ENCODE measurements around the gene COL16A1. TPM values are rescaled to one million over a fixed set of nuclear protein-coding genes. Genes with fewer than 3 reads are reported as not detected.

The COL16A1 gene
- polyA plus RNA-seq, 1 of the 3 experiments (the other 2 are of a cell fraction) = 10.4 TPM

DNA sequence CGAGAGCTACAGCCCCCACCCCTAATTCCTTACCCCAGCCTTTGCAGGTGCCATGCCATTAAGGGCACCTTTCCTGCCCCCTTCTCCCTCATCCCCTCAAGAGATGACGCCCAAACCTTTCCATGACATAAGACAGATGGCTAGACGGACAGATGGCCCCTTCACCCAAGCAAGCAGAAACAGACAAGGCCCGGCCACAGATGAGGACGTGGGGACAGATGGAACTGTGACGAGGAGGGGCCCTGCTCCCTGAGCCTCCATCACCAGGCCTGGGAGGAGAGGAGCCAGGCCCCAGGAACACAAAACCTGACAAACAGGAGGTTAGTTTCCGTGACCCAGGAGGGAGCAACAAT, 34.4 kb downstream of the COL16A1 start:
- peaks cover 18 to 43% of the 10 kb centered on the region in 2 experiments for H3K4me1 ChIP-seq (ENCODE audit: control insufficient read depth in 1 of 2, insufficient read depth in 2 of 2, low read depth in 1 of 2, low read length in 1 of 2)
- H2AFZ ChIP-seq (ENCODE audit: low read depth) = no peak overlapping the region
- no peaks in the 10 kb centered on the region for H4K20me1 ChIP-seq (ENCODE audit: insufficient read depth)
- H3K4me2 ChIP-seq = peak overlapping the region; percentile 56
- no peaks in the 10 kb centered on the region for H3K36me3 ChIP-seq (replicated peaks in 1 of 2; ENCODE audit: control insufficient read depth in 1 of 2, insufficient read depth in 2 of 2, low read length in 1 of 2)
- DNase-seq = peak; percentile 83
- H3K9me3 ChIP-seq = no peaks in the 10 kb centered on the region
- ChIA-PET CTCF (interaction anchor here (1.0 to 4.9 kb wide), 7 partner anchors 14 to 121 kb away, joined by 3 to 39 read pairs (median 5); partner anchors contain the start of genes ADGRB2 and COL16A1), POLR2A (no interaction called here)
- H3K27me3 ChIP-seq (ENCODE audit: insufficient read depth) = no peaks in the 10 kb centered on the region
- H3K9ac ChIP-seq = no peak overlapping the region
- no peak for TF ChIP-seq TEAD4 (IDR thresholded peaks at IDR 0.05; ENCODE audit: borderline replicate concordance, insufficient read depth)
- peak in 1 of 2 experiments; percentile 48; a peak in 1 of 4 replicates for TF ChIP-seq EP300 (IDR thresholded peaks at IDR 0.05; ENCODE audit: borderline replicate concordance in 1 of 2, low read depth in 1 of 2, low read length in 1 of 2)
- TF ChIP-seq CHD2 (IDR thresholded peaks at IDR 0.05; ENCODE audit: low read length, partially characterized antibody) = no peak
- TF ChIP-seq, protein P1, sequence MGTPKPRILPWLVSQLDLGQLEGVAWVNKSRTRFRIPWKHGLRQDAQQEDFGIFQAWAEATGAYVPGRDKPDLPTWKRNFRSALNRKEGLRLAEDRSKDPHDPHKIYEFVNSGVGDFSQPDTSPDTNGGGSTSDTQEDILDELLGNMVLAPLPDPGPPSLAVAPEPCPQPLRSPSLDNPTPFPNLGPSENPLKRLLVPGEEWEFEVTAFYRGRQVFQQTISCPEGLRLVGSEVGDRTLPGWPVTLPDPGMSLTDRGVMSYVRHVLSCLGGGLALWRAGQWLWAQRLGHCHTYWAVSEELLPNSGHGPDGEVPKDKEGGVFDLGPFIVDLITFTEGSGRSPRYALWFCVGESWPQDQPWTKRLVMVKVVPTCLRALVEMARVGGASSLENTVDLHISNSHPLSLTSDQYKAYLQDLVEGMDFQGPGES (IDR thresholded peaks at IDR 0.05; ENCODE audit: low read depth, low read length) = no peak
- peak; percentile 43; the same call in 1 of the 2 replicates for TF ChIP-seq RCOR1 (IDR thresholded peaks at IDR 0.05; ENCODE audit: low read length)
- no peak overlapping the region for H3K4me3 ChIP-seq (ENCODE audit: low read depth in 2 of 2, low read length in 1 of 2)
- peak overlapping the region in 1 of 2 experiments; percentile 68; a peak in 3 of 4 replicates for H3K27ac ChIP-seq (ENCODE audit: low read depth in 2 of 2, low read length in 1 of 2)
- no peaks in the 10 kb centered on the region for H3K79me2 ChIP-seq (ENCODE audit: insufficient read depth)
- WGBS (ENCODE audit: low lambda C conversion rate) = 77% methylated on average over 7 of the region's 7 CpGs
- no peaks in the 10 kb centered on the region for H3K9me2 ChIP-seq
- no peaks in the 10 kb centered on the region for H3F3A ChIP-seq (replicated peaks; ENCODE audit: insufficient read depth)

DNA sequence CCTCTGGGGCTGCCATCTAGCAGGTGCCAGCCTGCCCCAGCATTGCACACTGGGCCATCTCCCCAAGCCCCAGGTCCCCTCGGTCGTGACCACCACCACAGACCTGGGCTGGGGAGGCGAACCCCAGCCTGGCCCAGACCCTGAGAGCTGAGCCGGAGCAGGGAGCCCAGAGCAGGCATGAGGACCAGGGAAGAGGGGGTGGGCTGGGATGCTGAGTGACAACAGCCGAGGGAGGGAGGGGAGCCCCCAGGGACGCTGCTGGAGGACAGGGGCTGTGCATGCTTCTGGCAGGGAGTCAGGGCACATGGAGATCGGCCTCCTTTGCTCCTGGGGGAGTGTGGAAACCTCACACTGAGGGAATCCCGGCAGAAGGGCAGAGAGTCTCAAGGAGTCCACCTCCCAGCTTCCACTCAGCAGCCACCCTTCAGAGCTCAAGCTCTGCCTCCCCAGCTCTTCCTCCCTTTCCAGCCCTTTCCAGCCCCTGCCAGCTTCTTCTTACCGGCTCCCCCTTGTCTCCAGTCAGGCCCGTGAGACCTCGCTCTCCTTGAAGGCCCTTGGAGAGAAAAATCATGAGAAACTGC, 35.4 kb downstream of the COL16A1 start:
- no peak for DNase-seq
- ChIA-PET CTCF (interaction anchor here (0.6 to 8.6 kb wide), 7 partner anchors 34 to 121 kb away, joined by 3 to 111 read pairs (median 4); no protein-coding TSS in a partner anchor), POLR2A (no interaction called here)

More for the DNA sequence above, 35.4 kb downstream of the COL16A1 start:
- Histone ChIP-seq H3F3A (replicated peaks; ENCODE audit: insufficient read depth) (no peaks in the 10 kb centered on the region), H3K4me2 (no peak overlapping the region), H3K9me2 (no peaks in the 10 kb centered on the region), H4K20me1 (ENCODE audit: insufficient read depth) (no peaks in the 10 kb centered on the region), H3K27me3 (ENCODE audit: insufficient read depth) (no peaks in the 10 kb centered on the region), H3K36me3 (replicated peaks in 1 of 2; ENCODE audit: control insufficient read depth in 1 of 2, insufficient read depth in 2 of 2, low read length in 1 of 2) (no peaks in the 10 kb centered on the region), H3K9ac (no peak overlapping the region), H3K4me3 (ENCODE audit: low read depth in 2 of 2, low read length in 1 of 2) (no peak overlapping the region), H3K9me3 (no peaks in the 10 kb centered on the region), H3K79me2 (ENCODE audit: insufficient read depth) (no peaks in the 10 kb centered on the region), H3K27ac (ENCODE audit: low read depth in 2 of 2, low read length in 1 of 2) (no peak overlapping the region), H2AFZ (ENCODE audit: low read depth) (no peak overlapping the region), H3K4me1 (ENCODE audit: control insufficient read depth in 1 of 2, insufficient read depth in 2 of 2, low read depth in 1 of 2, low read length in 1 of 2) (peaks cover 18 to 39% of the 10 kb centered on the region in 2 experiments)
- 85% methylated on average over 7 of the region's 11 CpGs for WGBS (ENCODE audit: low lambda C conversion rate)
- TF ChIP-seq GABPA (IDR thresholded peaks at IDR 0.05; ENCODE audit: low read depth) (no peak), SMC3 (IDR thresholded peaks at IDR 0.05; ENCODE audit: low read depth, low read length) (no peak), CTCF (IDR thresholded peaks at IDR 0.05) (no peak), JUND (IDR thresholded peaks at IDR 0.05) (no peak), MEF2A (IDR thresholded peaks at IDR 0.05; ENCODE audit: borderline replicate concordance, low read depth) (no peak), TEAD4 (IDR thresholded peaks at IDR 0.05; ENCODE audit: borderline replicate concordance, insufficient read depth) (no peak), SIN3A (IDR thresholded peaks at IDR 0.05; ENCODE audit: borderline replicate concordance, low read depth, low read length) (no peak), POLR2AphosphoS5 (IDR thresholded peaks at IDR 0.05; ENCODE audit: low read depth, low read length) (no peak)
- TF ChIP-seq, protein P2, sequence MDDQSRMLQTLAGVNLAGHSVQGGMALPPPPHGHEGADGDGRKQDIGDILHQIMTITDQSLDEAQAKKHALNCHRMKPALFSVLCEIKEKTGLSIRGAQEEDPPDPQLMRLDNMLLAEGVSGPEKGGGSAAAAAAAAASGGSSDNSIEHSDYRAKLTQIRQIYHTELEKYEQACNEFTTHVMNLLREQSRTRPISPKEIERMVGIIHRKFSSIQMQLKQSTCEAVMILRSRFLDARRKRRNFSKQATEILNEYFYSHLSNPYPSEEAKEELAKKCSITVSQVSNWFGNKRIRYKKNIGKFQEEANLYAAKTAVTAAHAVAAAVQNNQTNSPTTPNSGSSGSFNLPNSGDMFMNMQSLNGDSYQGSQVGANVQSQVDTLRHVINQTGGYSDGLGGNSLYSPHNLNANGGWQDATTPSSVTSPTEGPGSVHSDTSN (IDR thresholded peaks at IDR 0.05) = no peak
- TF ChIP-seq, protein P3, sequence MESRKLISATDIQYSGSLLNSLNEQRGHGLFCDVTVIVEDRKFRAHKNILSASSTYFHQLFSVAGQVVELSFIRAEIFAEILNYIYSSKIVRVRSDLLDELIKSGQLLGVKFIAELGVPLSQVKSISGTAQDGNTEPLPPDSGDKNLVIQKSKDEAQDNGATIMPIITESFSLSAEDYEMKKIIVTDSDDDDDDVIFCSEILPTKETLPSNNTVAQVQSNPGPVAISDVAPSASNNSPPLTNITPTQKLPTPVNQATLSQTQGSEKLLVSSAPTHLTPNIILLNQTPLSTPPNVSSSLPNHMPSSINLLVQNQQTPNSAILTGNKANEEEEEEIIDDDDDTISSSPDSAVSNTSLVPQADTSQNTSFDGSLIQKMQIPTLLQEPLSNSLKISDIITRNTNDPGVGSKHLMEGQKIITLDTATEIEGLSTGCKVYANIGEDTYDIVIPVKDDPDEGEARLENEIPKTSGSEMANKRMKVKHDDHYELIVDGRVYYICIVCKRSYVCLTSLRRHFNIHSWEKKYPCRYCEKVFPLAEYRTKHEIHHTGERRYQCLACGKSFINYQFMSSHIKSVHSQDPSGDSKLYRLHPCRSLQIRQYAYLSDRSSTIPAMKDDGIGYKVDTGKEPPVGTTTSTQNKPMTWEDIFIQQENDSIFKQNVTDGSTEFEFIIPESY (IDR thresholded peaks at IDR 0.05; ENCODE audit: borderline replicate concordance, low read depth) = no peak

Data from SK-N-SH (cell line).